ENCODE measurements around the gene SORBS1.

DNA sequence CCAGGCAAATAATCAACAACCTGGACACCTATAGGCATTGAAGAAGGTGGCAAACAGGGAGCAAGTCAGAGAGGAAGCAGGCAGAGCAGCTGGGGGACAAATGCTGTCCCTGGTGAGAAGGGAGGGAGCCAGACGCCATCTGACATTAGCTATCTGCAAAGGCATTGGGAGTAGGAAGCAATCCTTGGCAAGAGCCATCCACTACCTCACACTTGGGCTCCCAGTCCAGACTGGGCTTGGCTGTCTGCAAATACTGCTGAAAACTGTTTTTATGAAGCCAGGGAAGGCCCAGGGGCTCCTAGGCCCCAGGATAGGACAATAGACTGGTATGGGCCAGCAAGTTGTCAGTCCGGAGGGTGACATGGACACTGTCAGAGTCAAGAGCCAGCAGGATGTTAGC, 132.5 kb downstream of the SORBS1 start:
- TF ChIP-seq, protein P1, sequence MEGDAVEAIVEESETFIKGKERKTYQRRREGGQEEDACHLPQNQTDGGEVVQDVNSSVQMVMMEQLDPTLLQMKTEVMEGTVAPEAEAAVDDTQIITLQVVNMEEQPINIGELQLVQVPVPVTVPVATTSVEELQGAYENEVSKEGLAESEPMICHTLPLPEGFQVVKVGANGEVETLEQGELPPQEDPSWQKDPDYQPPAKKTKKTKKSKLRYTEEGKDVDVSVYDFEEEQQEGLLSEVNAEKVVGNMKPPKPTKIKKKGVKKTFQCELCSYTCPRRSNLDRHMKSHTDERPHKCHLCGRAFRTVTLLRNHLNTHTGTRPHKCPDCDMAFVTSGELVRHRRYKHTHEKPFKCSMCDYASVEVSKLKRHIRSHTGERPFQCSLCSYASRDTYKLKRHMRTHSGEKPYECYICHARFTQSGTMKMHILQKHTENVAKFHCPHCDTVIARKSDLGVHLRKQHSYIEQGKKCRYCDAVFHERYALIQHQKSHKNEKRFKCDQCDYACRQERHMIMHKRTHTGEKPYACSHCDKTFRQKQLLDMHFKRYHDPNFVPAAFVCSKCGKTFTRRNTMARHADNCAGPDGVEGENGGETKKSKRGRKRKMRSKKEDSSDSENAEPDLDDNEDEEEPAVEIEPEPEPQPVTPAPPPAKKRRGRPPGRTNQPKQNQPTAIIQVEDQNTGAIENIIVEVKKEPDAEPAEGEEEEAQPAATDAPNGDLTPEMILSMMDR (IDR thresholded peaks at IDR 0.05): no peak
- TF ChIP-seq EP300 (IDR thresholded peaks at IDR 0.05; ENCODE audit: low read depth) (no peak), POLR2A (IDR thresholded peaks at IDR 0.05) (no peak), POLR2AphosphoS5 (IDR thresholded peaks at IDR 0.05) (no peak)
